Mesothelial cell of epicardium (in vitro differentiated cells): ENCODE data around the gene SLC39A3. TPM values are rescaled to one million over a fixed set of nuclear protein-coding genes. Genes with fewer than 3 reads are reported as not detected.
A peak's percentile ranks its signal among the peaks of the same experiment; 100 is the strongest.

Experiments
- DNase-seq, 2 experiments: peaks; one replicate each; pipeline ENCODE4 v3.0.0; 2021; ENCODE audit warnings: low spot score in 2 of 2; ENCODE audit not compliant: unreplicated experiment in 2 of 2
- H3K27ac Mint-ChIP-seq: 2 replicates; pipeline ENCODE4 v1.8.0; 2021; ENCODE audit warnings: mixed read lengths
- H3K27me3 Mint-ChIP-seq: 2 replicates; pipeline ENCODE4 v1.8.0; 2021; ENCODE audit warnings: low read depth, mixed read lengths
- H3K36me3 Mint-ChIP-seq: 2 replicates; pipeline ENCODE4 v1.8.0; 2021; ENCODE audit warnings: mixed read lengths
- H3K4me1 Mint-ChIP-seq: 2 replicates; pipeline ENCODE4 v1.8.0; 2021; ENCODE audit warnings: mixed read lengths
- H3K4me3 Mint-ChIP-seq: 2 replicates; pipeline ENCODE4 v1.8.0; 2021; ENCODE audit warnings: mild to moderate bottlenecking, moderate library complexity, mixed read lengths
- H3K9me3 Mint-ChIP-seq: 2 replicates; pipeline ENCODE4 v1.8.0; 2021; ENCODE audit warnings: mixed read lengths
- total RNA-seq: library from RNA; stranded (reverse); gene quantifications from 3 replicates; pipeline ENCODE4 v1.2.1, GENCODE V29; 2021
- TF ChIP-seq, protein P1 (sequence below): fragments of 200-600 bp; sonication (generic); IDR thresholded peaks from one replicate; pipeline ENCODE4 v1.5.0; 2021; ENCODE audit warnings: antibody characterized with exemption; ENCODE audit not compliant: unreplicated experiment

The SLC39A3 gene
- total RNA-seq, 1 donor from 2014 or later = 28.8 TPM

DNA sequence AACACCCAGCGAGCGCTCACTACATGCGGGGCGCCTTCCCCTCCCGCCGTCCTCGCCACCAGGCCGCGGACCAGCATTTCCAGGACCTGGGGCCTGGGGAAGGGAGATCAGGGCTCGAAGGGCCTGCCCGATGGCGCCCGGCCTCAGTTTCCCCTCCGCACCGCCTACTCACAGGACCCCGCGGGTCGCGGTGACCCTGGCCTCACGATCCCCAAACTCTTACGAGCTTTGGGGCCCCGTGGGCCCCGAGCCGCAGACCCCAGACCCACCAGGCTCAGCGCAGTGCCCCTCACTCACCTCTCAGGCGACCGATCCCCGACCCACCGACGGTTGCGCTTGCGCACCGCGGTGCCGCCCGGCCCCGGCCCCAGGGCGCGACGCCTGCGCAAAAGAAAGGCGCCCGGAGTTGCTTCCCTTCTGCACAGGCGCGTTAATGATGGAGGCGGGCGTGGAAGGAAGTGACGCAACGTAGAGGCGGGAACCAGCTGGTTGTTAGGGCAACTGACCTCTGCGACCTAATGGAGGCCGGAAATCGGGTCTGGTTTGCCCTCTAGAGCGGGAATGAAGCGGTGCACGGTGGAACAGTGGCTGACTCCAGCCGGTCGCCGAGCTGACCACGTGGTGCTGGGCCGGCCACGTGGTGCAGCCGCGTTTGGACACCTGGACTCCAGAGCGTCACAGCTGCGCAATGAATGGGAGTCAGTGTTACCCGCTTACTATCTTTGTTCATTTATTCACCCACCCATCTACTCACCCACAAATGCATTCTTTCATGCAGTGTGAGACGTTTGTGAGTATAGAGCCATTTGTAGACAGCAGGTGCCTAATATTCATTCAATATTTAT, 43.3 kb upstream of the SLC39A3 start, which contains the start of gene SGTA:
Gene SGTA (minus strand): TSS at position 338 of the 845 bp plus-strand sequence. CDS start 14,205 bp downstream, outside the sequence.
- Mint-ChIP-seq H3K36me3 (peaks cover 5% of the 10 kb centered on the region), H3K27ac (peak within 1 kb of the TSS; percentile 98), H3K27me3 (no peaks in the 10 kb centered on the region), H3K4me3 (peak within 1 kb of the TSS; percentile 84), H3K4me1 (peaks cover 39% of the 10 kb centered on the region), H3K9me3 (no peaks in the 10 kb centered on the region)
- DNase-seq = peak; percentile 88 to 94
- TF ChIP-seq, protein P1, sequence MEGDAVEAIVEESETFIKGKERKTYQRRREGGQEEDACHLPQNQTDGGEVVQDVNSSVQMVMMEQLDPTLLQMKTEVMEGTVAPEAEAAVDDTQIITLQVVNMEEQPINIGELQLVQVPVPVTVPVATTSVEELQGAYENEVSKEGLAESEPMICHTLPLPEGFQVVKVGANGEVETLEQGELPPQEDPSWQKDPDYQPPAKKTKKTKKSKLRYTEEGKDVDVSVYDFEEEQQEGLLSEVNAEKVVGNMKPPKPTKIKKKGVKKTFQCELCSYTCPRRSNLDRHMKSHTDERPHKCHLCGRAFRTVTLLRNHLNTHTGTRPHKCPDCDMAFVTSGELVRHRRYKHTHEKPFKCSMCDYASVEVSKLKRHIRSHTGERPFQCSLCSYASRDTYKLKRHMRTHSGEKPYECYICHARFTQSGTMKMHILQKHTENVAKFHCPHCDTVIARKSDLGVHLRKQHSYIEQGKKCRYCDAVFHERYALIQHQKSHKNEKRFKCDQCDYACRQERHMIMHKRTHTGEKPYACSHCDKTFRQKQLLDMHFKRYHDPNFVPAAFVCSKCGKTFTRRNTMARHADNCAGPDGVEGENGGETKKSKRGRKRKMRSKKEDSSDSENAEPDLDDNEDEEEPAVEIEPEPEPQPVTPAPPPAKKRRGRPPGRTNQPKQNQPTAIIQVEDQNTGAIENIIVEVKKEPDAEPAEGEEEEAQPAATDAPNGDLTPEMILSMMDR = peak; percentile 22

DNA sequence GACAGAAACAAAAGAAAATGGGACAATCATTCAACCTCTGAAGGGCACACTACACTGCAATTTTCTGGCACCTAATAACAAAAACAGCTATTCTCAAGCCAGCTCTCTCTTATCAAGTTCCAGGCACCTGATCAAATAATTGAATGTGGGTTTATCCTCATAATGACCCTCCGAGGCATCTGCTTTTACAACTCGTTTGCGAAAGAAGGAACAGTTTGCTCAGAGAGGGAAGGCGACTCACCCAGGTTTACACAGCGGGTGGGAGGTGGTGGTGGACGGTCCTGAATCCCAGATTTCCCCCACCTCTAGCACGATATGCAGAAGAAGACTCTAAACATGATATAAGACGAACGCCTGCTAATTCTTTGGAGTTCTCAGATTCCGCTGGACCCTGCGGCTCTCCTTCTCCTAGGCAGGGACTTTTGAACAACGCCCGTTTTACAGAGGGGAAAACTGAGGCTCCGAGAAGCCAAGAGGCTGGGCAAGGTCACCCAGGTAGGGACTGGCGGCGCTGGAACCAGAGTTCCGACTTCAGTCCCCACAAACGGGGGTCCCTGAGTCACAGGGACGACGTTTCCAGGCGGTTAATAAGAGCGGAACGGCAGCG, 42.6 kb upstream of the SLC39A3 start:
- Mint-ChIP-seq H3K27me3 (no peaks in the 10 kb centered on the region), H3K36me3 (peaks cover 6% of the 10 kb centered on the region), H3K4me1 (peaks cover 39% of the 10 kb centered on the region), H3K4me3 (peak overlapping the region; percentile 84), H3K27ac (peak overlapping the region; percentile 94), H3K9me3 (no peaks in the 10 kb centered on the region)
- no peak for DNase-seq
- TF ChIP-seq, protein P1 = no peak

DNA sequence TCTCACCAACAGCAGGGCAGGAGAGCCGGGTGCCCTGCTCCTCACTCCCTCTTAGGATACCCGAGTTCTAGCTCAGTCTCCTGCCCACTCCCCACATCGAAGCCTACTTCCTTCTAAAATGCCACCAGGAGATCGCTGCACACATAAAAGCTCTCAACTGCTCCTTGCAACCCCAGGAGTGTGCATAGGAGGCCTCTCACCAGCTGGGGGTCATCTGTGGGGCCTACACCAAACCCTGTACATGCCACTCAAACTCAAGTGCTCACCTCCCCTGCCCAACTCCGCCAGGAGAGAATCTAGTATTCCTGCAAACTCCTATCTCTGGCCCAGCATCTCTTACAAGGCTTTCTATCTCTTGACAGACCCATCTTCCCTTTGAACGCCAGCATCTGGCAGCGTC, 40.5 kb upstream of the SLC39A3 start:
- peak overlapping the region; percentile 5 for H3K4me3 Mint-ChIP-seq
- no peak for DNase-seq
- H3K36me3 Mint-ChIP-seq = peaks cover 15% of the 10 kb centered on the region
- H3K27ac Mint-ChIP-seq = peak overlapping the region; percentile 17
- H3K9me3 Mint-ChIP-seq = no peaks in the 10 kb centered on the region
- peaks cover 29% of the 10 kb centered on the region for H3K4me1 Mint-ChIP-seq
- TF ChIP-seq, protein P1 = no peak
- H3K27me3 Mint-ChIP-seq = no peaks in the 10 kb centered on the region

DNA sequence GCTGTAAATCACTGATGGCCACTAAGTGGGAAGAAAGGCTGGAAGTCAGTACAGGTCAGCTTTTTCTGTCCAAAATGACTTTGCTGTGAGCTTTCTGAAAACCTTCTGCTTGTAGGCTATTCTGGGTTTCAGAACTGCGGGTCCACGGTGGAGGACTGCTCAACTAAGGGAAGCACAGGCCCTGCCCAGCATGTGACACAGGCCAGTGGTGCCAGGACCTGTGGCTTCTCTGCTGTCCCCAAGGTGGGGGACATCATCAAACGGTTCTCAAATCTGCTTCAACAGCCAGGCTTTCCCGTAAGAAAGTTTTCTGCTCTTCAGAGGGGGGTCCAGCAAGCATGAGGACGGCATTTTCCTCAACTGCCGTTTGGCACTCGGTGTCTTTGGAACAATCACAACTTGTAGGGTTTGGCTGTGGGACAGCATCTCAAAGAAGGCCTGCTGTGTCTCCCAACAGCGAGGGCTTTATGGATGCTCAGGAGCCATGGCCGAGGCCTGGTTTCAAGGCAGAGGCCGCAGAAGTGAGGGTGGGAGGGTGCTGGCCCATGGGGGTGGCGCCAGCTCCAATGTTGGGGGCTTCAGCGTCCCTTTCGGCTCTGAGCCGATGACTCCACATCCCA, 39.4 kb upstream of the SLC39A3 start:
- no peak for DNase-seq
- H3K9me3 Mint-ChIP-seq = no peaks in the 10 kb centered on the region
- H3K4me3 Mint-ChIP-seq = no peak overlapping the region
- H3K27me3 Mint-ChIP-seq = no peaks in the 10 kb centered on the region
- H3K4me1 Mint-ChIP-seq = peaks cover 22% of the 10 kb centered on the region
- TF ChIP-seq, protein P1 = no peak
- peaks cover 19% of the 10 kb centered on the region for H3K36me3 Mint-ChIP-seq
- no peak overlapping the region for H3K27ac Mint-ChIP-seq

DNA sequence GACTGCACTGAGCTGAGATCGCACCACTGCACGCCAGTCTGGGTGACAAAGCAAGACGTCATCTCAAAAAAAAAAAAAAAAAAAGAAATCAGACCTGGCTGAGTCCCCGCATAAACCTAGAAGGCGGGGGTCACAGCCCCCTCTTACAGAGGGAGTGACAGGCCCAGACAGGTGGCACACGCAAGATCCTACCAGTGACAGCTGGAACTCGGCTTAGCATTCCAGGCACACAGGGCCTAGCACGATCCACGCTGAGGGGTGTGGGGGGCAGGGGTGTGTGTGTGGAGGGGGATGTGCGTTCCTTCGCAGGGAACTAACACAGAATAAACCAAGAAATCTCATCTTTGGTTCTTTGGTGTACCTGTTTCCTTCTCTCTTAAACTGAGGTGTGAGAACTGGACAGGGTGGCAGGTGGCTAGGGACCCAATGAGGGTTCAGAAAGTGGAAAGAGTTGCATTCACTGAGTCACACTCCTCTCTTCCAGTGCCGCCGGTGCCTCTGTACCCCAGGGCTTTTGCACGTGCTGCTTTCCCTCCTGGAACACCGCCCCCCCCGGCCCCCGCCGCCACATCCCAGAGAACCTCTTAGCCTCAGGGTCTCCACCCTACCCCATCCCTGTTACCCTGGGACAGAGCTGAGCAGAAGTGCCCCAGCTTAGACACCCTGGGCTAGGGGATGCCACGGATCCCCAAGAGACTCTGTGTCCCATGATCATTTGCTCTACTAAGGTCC, 38.3 kb upstream of the SLC39A3 start:
- H3K4me3 Mint-ChIP-seq = no peak overlapping the region
- H3K27ac Mint-ChIP-seq = no peak overlapping the region
- peaks cover 19% of the 10 kb centered on the region for H3K36me3 Mint-ChIP-seq
- TF ChIP-seq, protein P1 = no peak
- H3K27me3 Mint-ChIP-seq = no peaks in the 10 kb centered on the region
- no peaks in the 10 kb centered on the region for H3K9me3 Mint-ChIP-seq
- peaks cover 14% of the 10 kb centered on the region for H3K4me1 Mint-ChIP-seq
- no peak for DNase-seq
